HUES64 (cell line): Measurements from ENCODE around the gene GNAO1.

ENCODE experiments used
- H3K27ac ChIP-seq: 2 replicates; pipeline ENCODE4 v1.7.0; 2013; ENCODE audit warnings: low read depth, low read length, inconsistent platforms
- H3K27me3 ChIP-seq: 2 replicates; pipeline ENCODE4 v1.6.1; 2013; ENCODE audit warnings: mild to moderate bottlenecking, low read length; ENCODE audit not compliant: insufficient read depth
- H3K36me3 ChIP-seq: 2 replicates; pipeline ENCODE4 v1.6.1; 2013; ENCODE audit warnings: mild to moderate bottlenecking, low read length; ENCODE audit not compliant: insufficient read depth
- H3K4me1 ChIP-seq: 2 replicates; pipeline ENCODE4 v1.6.1; 2013; ENCODE audit warnings: mild to moderate bottlenecking, low read length, moderate library complexity; ENCODE audit not compliant: insufficient read depth
- H3K4me3 ChIP-seq: 2 replicates; pipeline ENCODE4 v1.5.1; 2013; ENCODE audit warnings: mild to moderate bottlenecking, low read length, moderate library complexity
- H3K9ac ChIP-seq: 2 replicates; pipeline ENCODE4 v1.6.1; 2013; ENCODE audit warnings: mild to moderate bottlenecking, low read depth, low read length
- H3K9me3 ChIP-seq: 2 replicates; pipeline ENCODE4 v1.6.1; 2013; ENCODE audit warnings: low read depth, low read length; ENCODE audit not compliant: insufficient read depth
- WGBS: fragments of 150-250, 120-280 bp; methylation state at CpG from one replicate; pipeline ENCODE4 v1.1.7; 2013; ENCODE audit warnings: missing lambda C conversion rate; 5-methylcytosine and 5-hydroxymethylcytosine counted together

GNAO1 gene

GRCh38 chr16:56294579-56294978 is 103.3 kb downstream of the GNAO1 start:
- Histone ChIP-seq H3K4me1 (peaks cover 21% of the 10 kb centered on the region), H3K27me3 (peaks cover 40% of the 10 kb centered on the region), H3K9ac (no peak overlapping the region), H3K4me3 (no peak overlapping the region), H3K36me3 (no peaks in the 10 kb centered on the region), H3K27ac (no peak overlapping the region), H3K9me3 (no peaks in the 10 kb centered on the region)
- no CpG with 5 or more reads among the region's 2 CpGs for WGBS

GRCh38 chr16:56295059-56295665 is 103.9 kb downstream of the GNAO1 start:
- WGBS: 90% methylated on average over 7 of the region's 8 CpGs
- H3K4me1 ChIP-seq: peaks cover 19% of the 10 kb centered on the region
- H3K4me3 ChIP-seq: no peak overlapping the region
- H3K9ac ChIP-seq: no peak overlapping the region
- H3K27ac ChIP-seq: no peak overlapping the region
- peaks cover 40% of the 10 kb centered on the region for H3K27me3 ChIP-seq
- no peaks in the 10 kb centered on the region for H3K36me3 ChIP-seq
- H3K9me3 ChIP-seq: no peaks in the 10 kb centered on the region

- Histone ChIP-seq H3K9ac (no peak overlapping the region), H3K27ac (peak overlapping the region; percentile 56; the same call in 1 of the 2 replicates), H3K36me3 (no peaks in the 10 kb centered on the region), H3K4me1 (peaks cover 24% of the 10 kb centered on the region), H3K4me3 (no peak overlapping the region), H3K9me3 (no peaks in the 10 kb centered on the region), H3K27me3 (peaks cover 40% of the 10 kb centered on the region)
- WGBS: 52% methylated on average over 12 of the region's 12 CpGs
These were observed 104.6 kb downstream of the GNAO1 start for GRCh38 chr16:56295739-56296527.

- Histone ChIP-seq H3K36me3 (no peaks in the 10 kb centered on the region), H3K27me3 (peaks cover 40% of the 10 kb centered on the region), H3K4me1 (peaks cover 30% of the 10 kb centered on the region), H3K27ac (no peak overlapping the region), H3K9me3 (no peaks in the 10 kb centered on the region), H3K9ac (no peak overlapping the region), H3K4me3 (no peak overlapping the region)
- 92% methylated on average over 7 of the region's 7 CpGs for WGBS
These were observed 106.4 kb downstream of the GNAO1 start for GRCh38 chr16:56297684-56298083.

GRCh38 chr16:56298116-56298515 is 106.8 kb downstream of the GNAO1 start:
- H3K36me3 ChIP-seq: no peaks in the 10 kb centered on the region
- no peak overlapping the region for H3K27ac ChIP-seq
- no peaks in the 10 kb centered on the region for H3K9me3 ChIP-seq
- WGBS: 88% methylated on average over 7 of the region's 8 CpGs
- H3K4me1 ChIP-seq: peaks cover 30% of the 10 kb centered on the region
- no peak overlapping the region for H3K4me3 ChIP-seq
- no peak overlapping the region for H3K9ac ChIP-seq
- H3K27me3 ChIP-seq: peaks cover 39% of the 10 kb centered on the region

- Histone ChIP-seq H3K27ac (no peak overlapping the region), H3K4me3 (no peak overlapping the region), H3K4me1 (peaks cover 30% of the 10 kb centered on the region), H3K9me3 (no peaks in the 10 kb centered on the region), H3K9ac (no peak overlapping the region), H3K36me3 (no peaks in the 10 kb centered on the region), H3K27me3 (peaks cover 35% of the 10 kb centered on the region)
- WGBS: 87% methylated on average over 7 of the region's 7 CpGs
These were observed 107.8 kb downstream of the GNAO1 start for GRCh38 chr16:56298948-56299596.

- no peak overlapping the region for H3K4me3 ChIP-seq
- H3K27me3 ChIP-seq: peaks cover 25% of the 10 kb centered on the region
- WGBS: 79% methylated on average over 4 of the region's 4 CpGs
- H3K4me1 ChIP-seq: peaks cover 30% of the 10 kb centered on the region
- H3K9me3 ChIP-seq: no peaks in the 10 kb centered on the region
- H3K36me3 ChIP-seq: no peaks in the 10 kb centered on the region
- no peak overlapping the region for H3K27ac ChIP-seq
- no peak overlapping the region for H3K9ac ChIP-seq
These were observed 108.9 kb downstream of the GNAO1 start for GRCh38 chr16:56300242-56300623.

GRCh38 chr16:56300891-56301850 is 109.9 kb downstream of the GNAO1 start:
- Histone ChIP-seq H3K9me3 (no peaks in the 10 kb centered on the region), H3K27ac (no peak overlapping the region)
- WGBS: 83% methylated on average over 14 of the region's 14 CpGs

GRCh38 chr16:56302506-56302905 is 111.2 kb downstream of the GNAO1 start:
- peaks cover 4% of the 10 kb centered on the region; the same call in 1 of the 2 replicates for H3K27me3 ChIP-seq
- H3K27ac ChIP-seq: no peak overlapping the region
- peaks cover 29% of the 10 kb centered on the region for H3K4me1 ChIP-seq
- no peak overlapping the region for H3K4me3 ChIP-seq
- no peaks in the 10 kb centered on the region for H3K36me3 ChIP-seq
- no peaks in the 10 kb centered on the region for H3K9me3 ChIP-seq
- 94% methylated on average over 5 of the region's 5 CpGs for WGBS
- no peak overlapping the region for H3K9ac ChIP-seq

More at GRCh38 chr16:56300891-56301850, 109.9 kb downstream of the GNAO1 start:
- H3K36me3 ChIP-seq: no peaks in the 10 kb centered on the region
- H3K27me3 ChIP-seq: peaks cover 16% of the 10 kb centered on the region
- H3K9ac ChIP-seq: no peak overlapping the region
- H3K4me1 ChIP-seq: peaks cover 30% of the 10 kb centered on the region
- no peak overlapping the region for H3K4me3 ChIP-seq

- no peak overlapping the region for H3K4me3 ChIP-seq
- no peak overlapping the region for H3K9ac ChIP-seq
- H3K4me1 ChIP-seq: peaks cover 29% of the 10 kb centered on the region
- no peak overlapping the region for H3K27ac ChIP-seq
- H3K36me3 ChIP-seq: no peaks in the 10 kb centered on the region
- no peaks in the 10 kb centered on the region; the same call in 1 of the 2 replicates for H3K27me3 ChIP-seq
- WGBS: 95% methylated on average over 13 of the region's 13 CpGs
- no peaks in the 10 kb centered on the region for H3K9me3 ChIP-seq
These were observed 111.9 kb downstream of the GNAO1 start for GRCh38 chr16:56303066-56303715.
